Measurements from ENCODE around the gene LYPD3.

Gene LYPD3

DNA sequence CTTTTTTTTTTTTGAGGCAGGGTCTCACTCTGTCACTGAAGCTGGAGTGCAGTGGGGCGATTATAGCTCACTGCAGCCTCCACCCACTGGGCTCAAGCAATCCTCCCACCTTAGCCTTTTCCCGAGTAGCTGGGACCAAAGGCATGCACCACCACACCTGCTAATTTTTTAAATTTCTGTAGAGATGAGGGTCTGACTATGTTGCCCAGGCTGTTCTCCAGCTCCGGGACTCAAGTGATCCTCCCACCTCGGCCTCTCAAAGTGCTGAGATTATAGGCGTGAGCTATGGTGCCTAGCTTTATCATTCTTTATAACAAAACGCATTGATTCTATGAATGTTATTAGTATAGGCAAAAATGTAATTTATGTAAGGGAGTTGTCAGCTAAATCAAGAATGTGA, 17.9 kb upstream of the LYPD3 start:
- no peak for DNase-seq

DNA sequence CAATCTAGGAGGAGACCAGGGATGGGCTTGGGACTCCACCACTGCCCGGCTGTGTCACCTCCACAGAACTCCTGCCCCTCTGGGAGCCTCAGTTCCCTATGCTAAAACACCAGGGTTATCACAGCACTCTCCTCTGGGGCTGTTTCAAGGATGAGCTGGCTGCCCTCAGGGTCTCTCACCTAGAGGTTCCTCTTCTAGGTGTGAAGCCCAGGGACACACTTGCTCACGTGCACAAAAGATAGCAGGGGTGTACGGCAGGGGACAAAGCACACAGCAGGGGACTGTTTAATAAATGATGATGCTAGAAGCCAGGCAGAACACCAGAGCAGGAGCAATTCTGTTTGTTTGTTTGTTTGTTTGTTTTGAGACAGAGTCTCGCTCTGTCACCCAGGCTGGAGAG, 16.8 kb upstream of the LYPD3 start:
- DNase-seq, result no peak

GRCh38 chr19:43481701-43482100, 16.3 kb upstream of the LYPD3 start:
- no peak for DNase-seq

GRCh38 chr19:43480574-43480973, 15.2 kb upstream of the LYPD3 start:
- no peak for DNase-seq

- DNase-seq, result no peak
Observed at GRCh38 chr19:43479961-43480561, 14.7 kb upstream of the LYPD3 start.

GRCh38 chr19:43479226-43479625, 13.8 kb upstream of the LYPD3 start:
- no peak for DNase-seq

DNA sequence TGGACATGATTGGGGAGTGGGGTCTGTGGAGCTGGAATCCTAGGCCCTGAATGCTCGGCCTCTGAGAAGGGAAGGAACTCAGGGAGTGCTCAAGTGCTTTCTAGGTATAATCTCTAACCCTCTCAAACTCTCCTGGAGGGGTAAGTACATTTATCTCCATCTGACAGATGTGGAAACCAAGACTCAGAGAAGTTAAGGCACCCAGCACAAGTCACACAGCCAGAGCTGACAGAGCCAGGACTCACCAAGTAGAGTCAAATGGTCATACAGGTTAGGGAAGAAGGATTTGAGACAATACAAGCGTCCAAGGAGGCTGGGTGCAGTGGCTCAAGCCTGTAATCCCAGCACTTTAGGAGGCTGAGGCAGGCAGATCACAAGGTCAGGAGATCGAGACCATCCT, 12.9 kb upstream of the LYPD3 start:
- no peak for DNase-seq

- DNase-seq, result no peak
Observed at GRCh38 chr19:43476606-43477005, 11.2 kb upstream of the LYPD3 start.

- DNase-seq, result peak; percentile 95 to 98 (median 96)
Observed at GRCh38 chr19:43474986-43475705, 9.7 kb upstream of the LYPD3 start.

DNA sequence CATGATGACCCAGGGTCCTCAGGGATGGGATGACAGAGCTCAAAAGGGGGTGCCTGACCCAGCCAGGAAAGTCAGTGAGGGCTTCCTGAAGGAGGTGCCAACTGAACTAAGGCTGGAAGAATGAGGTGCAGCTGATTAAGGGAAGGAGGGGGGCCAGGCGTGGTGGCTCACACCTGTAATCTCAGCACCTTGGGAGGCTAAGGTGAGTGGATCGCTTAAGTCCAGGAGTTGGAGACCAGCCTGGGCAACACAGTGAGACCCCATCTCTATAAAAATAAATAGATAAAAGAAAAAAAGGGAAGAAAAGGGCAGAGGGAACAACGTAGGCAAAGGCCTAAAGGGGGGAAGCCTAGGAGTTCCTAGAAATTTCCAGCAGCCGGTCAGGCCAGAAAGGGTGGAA, 9.1 kb upstream of the LYPD3 start:
- DNase-seq, result no peak

DNA sequence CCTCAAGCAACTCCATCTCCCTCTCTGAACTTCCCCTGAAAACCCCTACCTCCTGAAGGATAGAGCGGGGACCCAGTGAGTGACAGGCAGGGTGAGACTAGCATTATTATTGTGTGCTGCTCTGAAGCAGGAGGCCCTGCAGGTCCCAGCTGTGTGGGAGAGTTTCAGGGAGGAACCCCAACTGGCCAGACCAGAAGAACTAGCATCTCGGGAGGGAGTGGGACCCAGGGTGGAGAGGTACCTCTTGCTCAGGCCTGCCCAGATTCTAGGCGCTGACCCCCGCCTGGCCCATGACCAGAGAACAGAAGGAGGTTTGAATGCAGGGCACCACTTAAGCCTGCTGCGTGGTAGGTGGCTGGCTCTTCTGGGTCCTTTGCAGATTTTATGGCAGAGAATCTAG, 5.7 kb upstream of the LYPD3 start:
- DNase-seq, result no peak

DNA sequence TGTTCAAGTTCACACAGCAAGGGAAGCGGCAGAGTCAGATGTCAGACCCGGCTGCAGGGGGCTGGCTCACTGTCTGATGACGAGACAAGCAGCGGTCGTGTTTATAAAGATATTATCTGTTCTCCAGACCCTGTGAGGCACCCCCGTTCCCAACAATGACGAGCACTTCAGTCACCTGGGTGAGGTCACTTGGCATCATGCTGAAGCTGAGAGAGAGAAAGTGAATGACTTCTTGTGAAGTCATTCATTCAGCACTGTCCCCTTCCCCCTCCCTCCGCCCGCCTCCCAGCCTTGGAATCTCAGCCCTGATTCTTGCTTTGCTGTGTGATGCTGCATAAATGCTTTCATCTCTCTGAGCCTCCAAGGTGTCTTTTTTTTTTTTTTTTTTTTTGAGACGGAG, 4.9 kb upstream of the LYPD3 start:
- peak; percentile 79 to 91 (median 84) for DNase-seq

- DNase-seq, result peak; percentile 20 to 73 (median 56)
Observed at GRCh38 chr19:43469160-43469480, 3.7 kb upstream of the LYPD3 start.

GRCh38 chr19:43468354-43469159, 3.1 kb upstream of the LYPD3 start:
- DNase-seq, result peak in 3 of 6 experiments; percentile 28 to 35 (median 34)

DNA sequence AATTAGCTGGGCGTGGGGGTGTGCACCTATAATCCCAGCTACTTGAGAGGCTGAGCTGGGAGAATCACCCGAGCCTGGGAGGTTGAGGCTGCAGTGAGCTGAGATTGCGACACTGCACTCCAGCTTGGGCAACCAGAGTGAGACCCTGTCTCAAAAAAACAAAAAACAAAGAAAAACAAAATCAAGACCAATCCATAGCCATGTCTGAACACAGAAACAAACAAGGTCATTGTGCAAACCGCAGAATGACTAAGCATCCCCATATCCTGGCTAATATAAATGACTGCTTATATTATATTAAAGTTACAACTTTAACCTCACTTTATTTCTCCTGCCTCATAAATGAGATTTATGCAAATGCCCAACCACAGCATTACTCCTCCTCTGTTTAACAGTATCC, 2.3 kb upstream of the LYPD3 start:
- no peak for DNase-seq

DNA sequence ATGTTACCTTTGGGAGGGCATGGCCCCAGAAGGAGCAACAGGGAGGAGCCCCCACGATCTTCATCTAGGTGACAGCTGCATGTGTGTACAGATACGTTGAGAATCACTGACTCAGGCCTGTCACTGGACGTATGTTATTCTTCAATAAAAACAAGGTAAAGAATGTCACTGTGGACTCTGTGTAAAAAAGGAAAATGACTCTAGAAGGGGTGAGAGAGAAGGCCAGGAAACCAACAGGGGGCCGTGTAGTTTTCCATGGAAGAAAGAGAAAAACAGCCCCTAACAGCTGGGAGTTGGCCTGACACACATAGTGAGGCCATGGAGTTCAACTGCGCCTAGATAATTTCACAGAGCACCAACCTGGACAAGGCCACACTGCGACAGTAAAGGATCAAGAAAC, 1.9 kb upstream of the LYPD3 start:
- DNase-seq, result no peak

DNA sequence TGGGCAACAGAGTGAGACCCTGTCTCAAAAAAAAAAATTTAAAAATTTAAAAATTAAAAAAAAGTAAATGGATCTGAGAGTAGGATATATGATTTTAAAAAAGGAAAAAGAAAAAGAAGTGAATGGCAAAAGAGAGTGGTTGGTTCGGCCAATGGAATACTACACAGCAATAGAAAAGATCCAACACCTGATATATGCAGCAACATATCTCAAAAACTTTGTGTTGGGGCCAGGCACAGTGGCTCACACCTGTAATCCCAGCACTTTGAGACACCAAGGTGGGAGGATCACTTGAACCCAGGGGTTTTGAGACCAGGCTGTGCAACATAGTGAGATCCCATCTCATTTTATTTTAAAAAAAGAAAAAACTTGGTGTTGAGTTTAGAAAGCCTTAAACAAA, 1.4 kb upstream of the LYPD3 start:
- no peak for DNase-seq

DNA sequence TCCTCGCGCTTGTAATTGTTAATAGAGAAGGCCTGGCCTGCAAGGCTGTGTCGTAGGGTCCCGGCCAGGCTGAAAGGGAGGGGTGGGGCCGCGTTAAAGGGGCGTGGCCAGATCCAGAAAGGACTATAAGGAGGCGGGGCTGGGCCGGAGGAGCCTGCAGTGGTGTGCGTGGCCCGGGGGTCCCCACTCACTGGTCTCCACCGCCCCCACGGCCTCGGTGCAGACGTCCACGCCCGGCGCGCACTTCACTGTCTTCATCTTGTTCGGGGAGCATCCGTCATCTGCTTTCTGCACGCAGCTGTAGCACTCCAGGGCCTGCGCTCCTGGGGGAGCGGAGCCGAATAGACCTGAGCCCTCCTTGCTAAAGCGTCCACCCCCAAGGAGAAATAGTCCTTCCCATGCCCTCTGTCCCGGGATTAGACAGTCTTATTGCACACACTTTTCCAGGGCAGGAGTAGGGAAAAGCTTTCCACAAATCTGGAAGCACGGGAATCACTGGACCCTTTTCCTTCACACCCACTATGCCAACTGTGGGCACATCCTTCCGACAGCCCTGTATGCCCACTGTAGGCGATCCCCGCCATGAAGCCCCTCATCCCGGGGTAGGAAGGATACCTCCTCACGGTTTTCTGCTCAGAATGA, 1.2 kb downstream of the LYPD3 start:
- DNase-seq, result no peak

DNA sequence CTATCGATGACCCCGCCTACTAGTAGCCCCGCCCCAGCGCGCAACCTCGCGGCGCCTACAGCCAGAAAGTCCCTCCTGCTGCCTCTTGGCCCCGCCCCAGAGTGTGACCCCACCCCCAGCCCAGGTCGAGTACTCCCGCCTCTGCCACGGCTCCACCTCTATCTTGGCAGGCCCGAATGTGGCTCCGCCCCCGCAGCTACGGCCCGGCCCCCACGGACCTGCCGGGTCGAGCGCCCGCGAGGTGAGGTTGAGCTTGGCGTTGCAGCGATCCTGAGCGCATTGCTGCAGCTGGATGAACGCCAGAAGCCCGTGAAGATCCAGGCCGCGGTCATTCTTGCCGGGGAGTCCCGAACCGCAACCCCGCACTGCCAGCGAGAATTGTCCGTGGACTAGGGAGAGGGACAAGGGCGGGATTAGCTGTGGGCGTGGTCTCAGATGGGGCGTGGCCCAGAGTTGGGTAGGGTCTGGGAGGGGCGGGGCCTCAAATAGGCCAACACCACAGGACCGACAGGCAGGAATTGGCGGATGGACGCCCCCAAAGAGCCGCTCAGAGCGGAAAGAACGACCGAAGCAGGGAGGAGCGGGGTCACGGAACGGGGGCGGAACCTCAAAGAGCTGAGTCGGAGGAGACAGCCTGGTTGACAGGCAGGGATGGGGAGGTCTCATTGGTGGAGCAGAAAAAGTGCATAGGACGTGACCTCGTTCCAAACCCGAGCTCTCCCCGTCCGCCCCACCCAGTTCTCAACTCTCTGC, 1.9 kb downstream of the LYPD3 start:
- DNase-seq, result peak; percentile 99 to 100 (median 100)

GRCh38 chr19:43462785-43463380, 2.5 kb downstream of the LYPD3 start:
- no peak for DNase-seq

DNA sequence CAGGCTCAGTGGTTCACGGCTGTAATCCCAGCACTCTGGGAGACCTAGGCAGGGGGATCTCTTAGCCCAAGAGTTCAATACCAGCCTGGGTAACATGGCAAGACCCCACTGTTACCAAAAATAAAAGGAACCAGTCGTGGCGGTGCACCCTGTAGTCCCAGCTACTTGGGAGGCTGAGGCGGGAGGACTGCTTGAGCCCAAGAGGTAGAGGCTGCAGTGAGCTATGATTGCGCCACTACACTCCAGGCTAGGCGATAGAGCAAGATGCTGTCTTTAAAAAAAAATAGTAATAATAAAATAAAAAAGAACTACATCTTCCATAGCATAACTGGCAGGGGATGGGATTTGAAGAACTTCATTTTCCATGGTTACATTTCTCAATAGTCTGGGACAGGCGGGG, 3.0 kb downstream of the LYPD3 start:
- no peak for DNase-seq

DNA sequence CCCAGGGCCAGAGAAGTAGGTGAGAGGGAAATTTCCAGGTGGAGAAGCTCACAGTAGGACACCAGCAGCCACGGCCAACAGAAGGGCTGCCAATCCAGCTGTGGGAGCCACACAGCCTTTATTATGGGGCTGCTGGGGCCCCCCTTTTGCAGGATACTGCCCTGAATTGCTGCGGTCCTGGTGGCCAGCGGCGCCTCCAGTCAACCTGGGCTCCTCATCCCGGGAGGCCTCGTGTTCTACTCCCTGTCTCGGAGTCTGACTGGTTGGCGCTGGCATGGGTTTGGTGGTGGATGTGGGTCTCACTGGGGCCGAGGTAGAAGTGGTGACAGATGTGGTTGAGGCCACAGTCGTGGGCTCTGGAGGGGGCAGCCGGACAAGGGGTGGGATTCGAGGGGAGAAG, 4.1 kb downstream of the LYPD3 start:
- DNase-seq, result no peak

Measured in stimulated activated naive CD4-positive, alpha-beta T cell (primary cell).